DND-41 (cell line): ENCODE measurements around the gene SAT1.

Experiments
- ATAC-seq: fragments of 200-7000 bp; cut with Tn5 transposase; 3 replicates; pipeline ENCODE4 v1.9.1; 2021; ENCODE audit warnings: low read depth; ENCODE audit not compliant: insufficient read depth
- DNase-seq: peaks from one replicate; pipeline ENCODE4 v3.0.0-alpha.2; 2020
- H2AFZ ChIP-seq: 2 replicates; pipeline ENCODE4 v1.6.0; 2012; ENCODE audit warnings: low read depth, low read length
- H3K27ac ChIP-seq: 2 replicates; pipeline ENCODE4 v1.5.1; 2012; ENCODE audit warnings: low read length, inconsistent platforms
- H3K27me3 ChIP-seq: fragments of 200-600 bp; sonication (generic); 2 replicates; pipeline ENCODE4 v1.6.0; 2012; ENCODE audit warnings: low read length, mild to moderate bottlenecking, inconsistent platforms; ENCODE audit not compliant: insufficient read depth, poor library complexity
- H3K36me3 ChIP-seq: 2 replicates; pipeline ENCODE4 v1.5.1; 2012; ENCODE audit warnings: low read length, inconsistent platforms; ENCODE audit not compliant: insufficient read depth
- H3K4me1 ChIP-seq: 2 replicates; pipeline ENCODE4 v1.5.1; 2012; ENCODE audit warnings: mild to moderate bottlenecking, low read length; ENCODE audit not compliant: insufficient read depth
- H3K4me2 ChIP-seq: 2 replicates; pipeline ENCODE4 v1.6.0; 2012; ENCODE audit warnings: mild to moderate bottlenecking, moderate library complexity, low read length, inconsistent platforms; ENCODE audit not compliant: insufficient read depth
- H3K4me3 ChIP-seq, 2 experiments: fragments of 200-600 bp in 1 of 2; shearing (Covaris generic) in 1 of 2; 2 replicates each; pipeline ENCODE4 v1.5.1; 2012 to 2016; ENCODE audit warnings: inconsistent platforms in 2 of 2, low read length in 2 of 2, mild to moderate bottlenecking in 2 of 2, low read depth in 1 of 2, moderate library complexity in 1 of 2
- H3K79me2 ChIP-seq: 2 replicates; pipeline ENCODE4 v1.6.0; 2012; ENCODE audit warnings: low read length, inconsistent platforms; ENCODE audit not compliant: insufficient read depth
- H3K9ac ChIP-seq: 2 replicates; pipeline ENCODE4 v1.6.0; 2012; ENCODE audit warnings: low read depth, mild to moderate bottlenecking, inconsistent platforms, low read length, moderate library complexity
- H3K9me3 ChIP-seq: 2 replicates; pipeline ENCODE4 v1.5.1; 2012; ENCODE audit warnings: low read length, moderate library complexity, mild to moderate bottlenecking, inconsistent platforms; ENCODE audit not compliant: insufficient read depth, severe bottlenecking
- H4K20me1 ChIP-seq: 2 replicates; pipeline ENCODE4 v1.6.0; 2012; ENCODE audit warnings: low read length; ENCODE audit not compliant: insufficient read depth
- EZH2 ChIP-seq: IDR thresholded peaks from 3 replicates; pipeline ENCODE4 v1.6.1; 2012; ENCODE audit warnings: borderline replicate concordance, low read depth, mild to moderate bottlenecking, moderate library complexity, low read length, inconsistent platforms; ENCODE audit not compliant: severe bottlenecking
- TF ChIP-seq, protein P1 (sequence below): IDR thresholded peaks from 2 replicates; pipeline ENCODE4 v1.5.1; 2012; ENCODE audit warnings: borderline replicate concordance, low read length, moderate library complexity, mild to moderate bottlenecking; ENCODE audit not compliant: poor library complexity, severe bottlenecking; ENCODE audit errors: extremely low read depth

Gene SAT1

DNA sequence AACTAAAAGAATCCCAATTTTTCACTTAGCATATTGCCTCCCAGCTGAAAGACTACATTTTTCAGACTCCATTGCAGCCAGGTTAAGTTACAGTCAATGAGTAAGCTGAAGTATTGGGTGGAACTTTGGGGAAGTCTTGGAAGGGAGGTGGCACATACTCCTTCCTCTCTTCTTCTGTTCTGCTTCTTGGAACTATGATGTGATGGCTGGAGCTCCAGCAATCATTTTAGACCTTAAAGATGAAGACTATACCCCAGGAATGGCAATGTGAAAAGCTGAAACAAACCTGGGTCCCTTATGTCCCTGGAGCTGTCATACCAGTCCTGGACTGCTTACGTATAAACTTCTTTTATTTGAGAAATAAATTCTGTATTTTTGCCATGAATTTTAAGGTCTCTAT is 30.8 kb downstream of the SAT1 start:
- Histone ChIP-seq H3K4me1 (no peaks in the 10 kb centered on the region), H3K4me2 (no peak overlapping the region), H2AFZ (no peak overlapping the region), H3K36me3 (no peaks in the 10 kb centered on the region), H3K9ac (no peak overlapping the region), H3K4me3 (no peak overlapping the region), H3K9me3 (no peaks in the 10 kb centered on the region), H3K27me3 (no peaks in the 10 kb centered on the region), H4K20me1 (no peaks in the 10 kb centered on the region), H3K27ac (no peak overlapping the region), H3K79me2 (no peaks in the 10 kb centered on the region)
- no peak for TF ChIP-seq EZH2
- TF ChIP-seq, protein P1, sequence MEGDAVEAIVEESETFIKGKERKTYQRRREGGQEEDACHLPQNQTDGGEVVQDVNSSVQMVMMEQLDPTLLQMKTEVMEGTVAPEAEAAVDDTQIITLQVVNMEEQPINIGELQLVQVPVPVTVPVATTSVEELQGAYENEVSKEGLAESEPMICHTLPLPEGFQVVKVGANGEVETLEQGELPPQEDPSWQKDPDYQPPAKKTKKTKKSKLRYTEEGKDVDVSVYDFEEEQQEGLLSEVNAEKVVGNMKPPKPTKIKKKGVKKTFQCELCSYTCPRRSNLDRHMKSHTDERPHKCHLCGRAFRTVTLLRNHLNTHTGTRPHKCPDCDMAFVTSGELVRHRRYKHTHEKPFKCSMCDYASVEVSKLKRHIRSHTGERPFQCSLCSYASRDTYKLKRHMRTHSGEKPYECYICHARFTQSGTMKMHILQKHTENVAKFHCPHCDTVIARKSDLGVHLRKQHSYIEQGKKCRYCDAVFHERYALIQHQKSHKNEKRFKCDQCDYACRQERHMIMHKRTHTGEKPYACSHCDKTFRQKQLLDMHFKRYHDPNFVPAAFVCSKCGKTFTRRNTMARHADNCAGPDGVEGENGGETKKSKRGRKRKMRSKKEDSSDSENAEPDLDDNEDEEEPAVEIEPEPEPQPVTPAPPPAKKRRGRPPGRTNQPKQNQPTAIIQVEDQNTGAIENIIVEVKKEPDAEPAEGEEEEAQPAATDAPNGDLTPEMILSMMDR, result no peak
- ATAC-seq (no peak), DNase-seq (no peak)

DNA sequence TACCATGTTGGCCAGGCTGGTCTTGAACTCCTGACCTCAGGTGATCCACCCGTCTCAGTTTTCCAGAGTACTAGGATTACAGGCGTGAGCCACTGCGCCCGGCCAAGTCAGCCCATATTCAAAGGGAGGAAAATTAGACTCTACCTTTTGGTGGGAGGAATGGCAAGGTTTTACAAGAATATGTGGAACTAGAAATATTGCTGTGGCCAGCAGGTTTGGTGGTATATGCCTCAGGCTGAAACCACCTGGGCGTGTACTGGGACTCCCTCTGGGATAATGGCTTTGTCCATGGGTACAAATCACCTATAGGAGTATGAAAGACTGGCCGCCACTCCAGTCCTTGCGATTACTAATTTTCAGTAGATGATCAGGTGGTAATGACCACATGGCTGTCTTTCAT is 32.4 kb downstream of the SAT1 start:
- Histone ChIP-seq H3K9ac (no peak overlapping the region), H4K20me1 (no peaks in the 10 kb centered on the region), H3K27me3 (no peaks in the 10 kb centered on the region), H3K4me1 (peaks cover 2% of the 10 kb centered on the region; the same call in 1 of the 2 replicates), H3K4me2 (no peak overlapping the region), H3K4me3 (no peak overlapping the region), H3K27ac (no peak overlapping the region), H3K36me3 (no peaks in the 10 kb centered on the region), H3K9me3 (no peaks in the 10 kb centered on the region), H2AFZ (no peak overlapping the region), H3K79me2 (no peaks in the 10 kb centered on the region)
- DNase-seq (no peak), ATAC-seq (no peak)
- TF ChIP-seq, protein P1, result no peak
- no peak for TF ChIP-seq EZH2

GRCh38 chrX:23816179-23816578 is 33.2 kb downstream of the SAT1 start:
- DNase-seq (no peak), ATAC-seq (no peak)
- TF ChIP-seq, protein P1, result no peak
- no peak for TF ChIP-seq EZH2
- no peak overlapping the region for H2AFZ ChIP-seq
- no peak overlapping the region for H3K9ac ChIP-seq
- no peaks in the 10 kb centered on the region for H3K36me3 ChIP-seq
- H3K27me3 ChIP-seq, result no peaks in the 10 kb centered on the region
- H3K4me3 ChIP-seq, result no peak overlapping the region
- H3K4me1 ChIP-seq, result peaks cover 4% of the 10 kb centered on the region; the same call in 1 of the 2 replicates
- no peaks in the 10 kb centered on the region for H4K20me1 ChIP-seq
- no peaks in the 10 kb centered on the region for H3K79me2 ChIP-seq
- H3K4me2 ChIP-seq, result no peak overlapping the region
- H3K27ac ChIP-seq, result no peak overlapping the region
- H3K9me3 ChIP-seq, result no peaks in the 10 kb centered on the region

- Histone ChIP-seq H3K9me3 (no peaks in the 10 kb centered on the region), H3K79me2 (no peaks in the 10 kb centered on the region), H4K20me1 (no peaks in the 10 kb centered on the region), H3K27ac (no peak overlapping the region), H2AFZ (no peak overlapping the region), H3K27me3 (no peaks in the 10 kb centered on the region), H3K9ac (no peak overlapping the region), H3K36me3 (no peaks in the 10 kb centered on the region), H3K4me3 (no peak overlapping the region), H3K4me2 (no peak overlapping the region), H3K4me1 (peaks cover 4% of the 10 kb centered on the region; the same call in 1 of the 2 replicates)
- DNase-seq (no peak), ATAC-seq (no peak)
- TF ChIP-seq, protein P1, result no peak
- no peak for TF ChIP-seq EZH2
Observed at GRCh38 chrX:23817979-23818336, 35.0 kb downstream of the SAT1 start.
